ENCODE data around the gene PLEKHB2.

DNA sequence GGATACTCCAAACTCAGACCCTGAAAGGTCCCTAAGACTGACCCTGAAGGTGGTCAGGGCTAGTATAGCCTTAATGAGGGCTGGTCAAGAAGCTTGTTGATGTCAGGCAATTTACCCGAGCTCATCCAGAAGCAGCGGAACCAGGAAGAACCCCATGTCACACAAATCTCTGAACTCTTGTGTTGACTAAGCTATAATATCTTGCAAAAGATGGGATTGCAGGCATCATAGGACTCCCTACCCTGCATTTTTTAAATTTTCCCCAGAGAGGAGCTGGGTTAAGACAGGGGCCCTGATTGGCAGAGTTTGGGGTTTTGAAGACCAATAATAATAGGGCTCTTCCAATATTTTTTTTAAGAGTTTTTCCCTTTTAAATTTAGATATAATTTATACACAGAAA, 2.0 kb upstream of the PLEKHB2 start:
- TF ChIP-seq, protein P1, sequence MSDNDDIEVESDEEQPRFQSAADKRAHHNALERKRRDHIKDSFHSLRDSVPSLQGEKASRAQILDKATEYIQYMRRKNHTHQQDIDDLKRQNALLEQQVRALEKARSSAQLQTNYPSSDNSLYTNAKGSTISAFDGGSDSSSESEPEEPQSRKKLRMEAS (IDR thresholded peaks at IDR 0.05) = no peak
- TF ChIP-seq RCOR1 (IDR thresholded peaks at IDR 0.05; ENCODE audit: low read depth, low read length) = no peak
- no peak for TF ChIP-seq GATA3 (IDR thresholded peaks at IDR 0.05; ENCODE audit: borderline replicate concordance)

Data from A549 (cell line).